Measurements from ENCODE around the gene CFAP90. TPM values are rescaled to one million over a fixed set of nuclear protein-coding genes. Genes with fewer than 3 reads are reported as not detected.

CFAP90 gene
- total and polyA plus RNA-seq, 8 donors, result 0.61 to 7.4 (median 1.2) TPM

- intact Hi-C loops (cut with DNase I), result no loop called here
- no peak for FAIRE-seq
- H3K27me3 ChIP-seq, result no peaks in the 10 kb centered on the region
- H3K27ac ChIP-seq, result no peak overlapping the region
- no peaks in the 10 kb centered on the region for H3K9me3 ChIP-seq
- no peaks in the 10 kb centered on the region for H3K4me1 ChIP-seq
- DNase-seq, result no peak
- no peaks in the 10 kb centered on the region for H3K36me3 ChIP-seq
- no peak for TF ChIP-seq CTCF (IDR thresholded peaks at IDR 0.05)
- 83 to 87% methylated on average over 4 of the region's 4 CpGs for WGBS, 2 donors
- H3K4me3 ChIP-seq, result no peak overlapping the region
- ATAC-seq, result no peak
These were observed 41.9 kb downstream of the CFAP90 start for GRCh38 chr5:7808998-7809397.

- ATAC-seq (no peak), DNase-seq (no peak), FAIRE-seq (no peak)
- no peak overlapping the region for H3K27ac ChIP-seq
- H3K4me1 ChIP-seq, result no peaks in the 10 kb centered on the region
- no peaks in the 10 kb centered on the region for H3K27me3 ChIP-seq
- H3K9me3 ChIP-seq, result no peaks in the 10 kb centered on the region
- 78 to 93% methylated on average over 2 of the region's 2 CpGs for WGBS, 2 donors
- TF ChIP-seq CTCF (IDR thresholded peaks at IDR 0.05), result no peak
- H3K4me3 ChIP-seq, result no peak overlapping the region
- intact Hi-C loops (cut with DNase I), result no loop called here
- H3K36me3 ChIP-seq, result no peaks in the 10 kb centered on the region
These were observed 45.6 kb downstream of the CFAP90 start for GRCh38 chr5:7805379-7805778.

GRCh38 chr5:7803937-7804336 lies 47.0 kb downstream of the CFAP90 start:
- ATAC-seq (no peak), DNase-seq (no peak), FAIRE-seq (no peak)
- Histone ChIP-seq H3K4me1 (no peaks in the 10 kb centered on the region), H3K27me3 (no peaks in the 10 kb centered on the region), H3K4me3 (no peak overlapping the region), H3K36me3 (no peaks in the 10 kb centered on the region), H3K27ac (no peak overlapping the region), H3K9me3 (no peaks in the 10 kb centered on the region)
- no peak for TF ChIP-seq CTCF (IDR thresholded peaks at IDR 0.05)
- intact Hi-C loops (cut with DNase I), result no loop called here
- WGBS, 2 donors, result 53 to 66% methylated on average over 2 of the region's 2 CpGs

- FAIRE-seq (no peak), DNase-seq (no peak), ATAC-seq (no peak)
- H3K4me1 ChIP-seq, result no peaks in the 10 kb centered on the region
- intact Hi-C loops (cut with DNase I), result no loop called here
- H3K27me3 ChIP-seq, result no peaks in the 10 kb centered on the region
- no peak overlapping the region for H3K27ac ChIP-seq
- no peaks in the 10 kb centered on the region for H3K9me3 ChIP-seq
- 72 to 75% methylated on average over 6 of the region's 6 CpGs for WGBS, 2 donors
- H3K36me3 ChIP-seq, result no peaks in the 10 kb centered on the region
- no peak overlapping the region for H3K4me3 ChIP-seq
- TF ChIP-seq CTCF (IDR thresholded peaks at IDR 0.05), result no peak
These were observed 48.1 kb downstream of the CFAP90 start for GRCh38 chr5:7802855-7803254.

GRCh38 chr5:7801891-7802614 lies 48.9 kb downstream of the CFAP90 start:
- no peak for DNase-seq

More at GRCh38 chr5:7801891-7802614, 48.9 kb downstream of the CFAP90 start:
- H3K36me3 ChIP-seq, result no peaks in the 10 kb centered on the region
- no peak for FAIRE-seq
- 74 to 79% methylated on average over 14 of the region's 14 CpGs for WGBS, 2 donors
- no peak for TF ChIP-seq CTCF (IDR thresholded peaks at IDR 0.05)
- H3K4me1 ChIP-seq, result no peaks in the 10 kb centered on the region
- H3K9me3 ChIP-seq, result no peaks in the 10 kb centered on the region
- H3K27ac ChIP-seq, result no peak overlapping the region
- no peak overlapping the region for H3K4me3 ChIP-seq
- ATAC-seq, result no peak
- no peaks in the 10 kb centered on the region for H3K27me3 ChIP-seq
- intact Hi-C loops (cut with DNase I), result no loop called here

All from pancreas (tissue), 10 donors.